Gastrocnemius medialis (tissue), 4 donors: Measurements from ENCODE around the gene CDHR4. TPM values are rescaled to one million over a fixed set of nuclear protein-coding genes. Genes with fewer than 3 reads are reported as not detected.
"Not testable (repeated sequence)": the region's sequence is repeated elsewhere in the genome, so short reads cannot be mapped to it uniquely, and the experiment has no call there.

Experiments
- ATAC-seq, 2 donors: fragments of 150-250 bp; one replicate each; pipeline ENCODE4 v1.9.1; 2016
- DNase-seq, 2 donors: peaks; one replicate each; pipeline ENCODE4 v3.0.0-alpha.2; 2019
- H3K27ac ChIP-seq, 4 donors: fragments of 200-600 bp; sonication (generic); 1 replicate in 1 of 4; 2 replicates in 3 of 4; pipeline ENCODE4 v1.5.1; 2016 to 2018; ENCODE audit warnings: mild to moderate bottlenecking in 2 of 4, moderate library complexity in 1 of 4
- H3K27me3 ChIP-seq, 3 donors: fragments of 200-600 bp; sonication (generic) in 2 of 3; 1 replicate in 1 of 3; 2 replicates in 2 of 3; pipeline versions ENCODE4 v1.5.1 to v1.6.0; 2016 to 2019; ENCODE audit warnings: mild to moderate bottlenecking in 1 of 3, moderate library complexity in 1 of 3
- H3K36me3 ChIP-seq, 2 donors: fragments of 200-600 bp; sonication (generic) in 1 of 2; one replicate each; pipeline ENCODE4 v1.5.1; 2017 to 2018
- H3K4me1 ChIP-seq, 2 donors: fragments of 200-600 bp; sonication (generic) in 1 of 2; one replicate each; pipeline ENCODE4 v1.5.1; 2016 to 2017; ENCODE audit warnings: mild to moderate bottlenecking in 2 of 2
- H3K4me3 ChIP-seq, 4 donors: fragments of 200-600 bp; sonication (generic) in 3 of 4; 1 replicate in 1 of 4; 2 replicates in 3 of 4; pipeline ENCODE4 v1.5.1; 2016 to 2019; ENCODE audit warnings: mild to moderate bottlenecking in 2 of 4
- H3K9me3 ChIP-seq, 3 donors: fragments of 200-600 bp; sonication (generic) in 2 of 3; 1 replicate in 1 of 3; 2 replicates in 2 of 3; pipeline ENCODE4 v1.5.1; 2016 to 2019
- CTCF ChIP-seq, 5 experiments: fragments of 450-650 bp in 3 of 5; fragments of 200-600 bp in 2 of 5; sonication (generic) in 2 of 5; IDR thresholded peaks in 4 of 5; conservative IDR thresholded peaks in 1 of 5; 1 replicate in 4 of 5; 2 replicates in 1 of 5; pipeline ENCODE4 v1.5.1; 2016 to 2019; ENCODE audit warnings: antibody characterized with exemption in 5 of 5, mild to moderate bottlenecking in 3 of 5, moderate library complexity in 3 of 5
- POLR2A ChIP-seq, 2 donors: fragments of 450-650 bp; IDR thresholded peaks; one replicate each; pipeline ENCODE4 v1.6.1; 2017; ENCODE audit warnings: antibody characterized with exemption in 2 of 2, mild to moderate bottlenecking in 2 of 2, moderate library complexity in 2 of 2
- in situ Hi-C, 4 donors: fragments of 200-750 bp; cut with MboI; loops; one replicate each; pipeline versions ENCODE4 v1.15.0 to v1.8.0; 2017; ENCODE audit warnings: low sequenced_read_pairs in 4 of 4
- intact Hi-C: fragments of 100-400 bp; cut with DNase I; formaldehyde crosslinking; loops from one replicate; pipeline ENCODE4 v1.15.1; 2023; ENCODE audit warnings: low total_unique reads
- total RNA-seq, 4 donors: library from RNA; depleted of rRNA; stranded (reverse); fragments of >200 nt; gene quantifications; one replicate each; pipeline versions ENCODE4 v1.1.0 to v1.2.3, GENCODE V29; 2016

CDHR4 gene
- total RNA-seq, 4 donors from 2014 or later: not detected

- Histone ChIP-seq H3K4me1 (no peaks in the 10 kb centered on the region), H3K36me3 (no peaks in the 10 kb centered on the region), H3K9me3 (no peaks in the 10 kb centered on the region), H3K27ac (no peak overlapping the region), H3K4me3 (no peak overlapping the region), H3K27me3 (no peaks in the 10 kb centered on the region)
- TF ChIP-seq CTCF (IDR thresholded peaks at IDR 0.05 in 4 of 5, conservative IDR thresholded peaks at IDR 0.05 in 1 of 5) (no peak), POLR2A (IDR thresholded peaks at IDR 0.05) (no peak)
- ATAC-seq: no peak
- DNase-seq: no peak
- intact Hi-C loops: no loop called here
- in situ Hi-C loops: loop anchor here in 1 of 4 donors (25.0 kb wide), 1 partner anchor 294 kb away; no protein-coding TSS in a partner anchor
Measured at GRCh38 chr3:49831341-49831740, 31.7 kb upstream of the CDHR4 start.

DNA sequence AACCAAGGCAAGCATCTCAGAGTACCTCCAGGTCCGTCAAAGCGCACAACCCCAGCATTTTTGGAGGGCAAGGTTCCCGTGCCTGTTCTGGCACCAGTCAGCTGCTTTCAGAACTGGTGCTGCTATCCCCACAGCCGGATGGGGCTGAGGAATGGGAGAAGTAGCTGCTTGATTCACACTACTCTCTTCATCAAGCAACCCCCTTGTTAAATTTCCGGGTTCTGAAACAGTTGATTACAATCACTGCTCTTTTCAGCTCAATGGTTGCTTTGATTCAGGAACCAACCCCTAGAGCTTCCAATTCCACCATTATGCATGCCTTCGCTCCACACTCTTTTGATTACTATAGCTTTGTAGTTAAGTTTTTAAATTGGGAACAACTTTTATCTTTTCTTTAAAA, 26.3 kb upstream of the CDHR4 start:
- no peak for TF ChIP-seq CTCF (IDR thresholded peaks at IDR 0.05 in 4 of 5, conservative IDR thresholded peaks at IDR 0.05 in 1 of 5)
- no peak for TF ChIP-seq POLR2A (IDR thresholded peaks at IDR 0.05)
- ATAC-seq (no peak), DNase-seq (no peak)
- in situ Hi-C loops (loop anchor here in 1 of 4 donors (25.0 kb wide), 1 partner anchor 289 kb away; no protein-coding TSS in a partner anchor), intact Hi-C loops (no loop called here)
- no peaks in the 10 kb centered on the region for H3K27me3 ChIP-seq
- no peaks in the 10 kb centered on the region for H3K9me3 ChIP-seq
- no peaks in the 10 kb centered on the region for H3K36me3 ChIP-seq
- no peak overlapping the region for H3K4me3 ChIP-seq
- no peaks in the 10 kb centered on the region for H3K4me1 ChIP-seq
- H3K27ac ChIP-seq: no peak overlapping the region

GRCh38 chr3:49823131-49823530, 23.5 kb upstream of the CDHR4 start:
- intact Hi-C loops, ATAC-seq, H3K36me3 ChIP-seq, H3K27ac ChIP-seq, H3K4me1 ChIP-seq, DNase-seq, H3K27me3 ChIP-seq, in situ Hi-C loops, H3K9me3 ChIP-seq, H3K4me3 ChIP-seq: not testable (repeated sequence)

DNA sequence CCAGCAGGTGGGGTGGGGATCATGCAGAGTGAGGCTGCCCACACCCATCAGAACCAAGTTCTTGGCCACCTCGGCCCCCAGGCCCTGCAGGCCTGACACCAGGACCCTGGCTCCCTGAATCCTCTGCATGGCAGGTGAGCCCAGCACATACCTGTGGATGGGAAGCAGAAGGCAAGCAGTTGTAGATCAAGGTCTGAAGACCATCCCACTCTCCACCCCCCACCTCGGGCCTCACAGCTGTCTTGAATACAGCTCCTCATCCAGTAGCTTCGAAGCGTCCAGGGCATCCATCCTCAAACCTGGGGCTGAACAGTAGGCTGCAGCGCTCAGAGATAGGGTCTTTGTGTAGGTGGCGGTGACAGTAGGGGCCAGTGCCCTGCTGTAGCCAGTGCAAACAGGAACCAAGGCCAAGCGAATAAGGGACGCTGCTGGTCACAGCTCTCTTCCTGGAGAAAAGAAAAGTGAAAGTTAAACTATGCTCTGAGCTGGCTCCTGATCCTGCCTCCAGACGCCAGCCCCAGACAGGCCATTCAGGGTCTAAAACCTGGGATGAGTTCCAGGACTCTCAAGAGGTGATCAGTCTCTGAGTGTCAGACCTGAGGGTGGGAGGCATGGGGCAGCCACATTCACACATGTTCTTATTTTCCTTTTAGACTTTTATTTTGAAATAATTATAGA, 14.0 kb upstream of the CDHR4 start, which contains the start of gene UBA7:
TSS of gene UBA7 (minus strand) at position 457 of the 678 bp plus-strand sequence. CDS start at position 291, 166 bp downstream.
- peaks cover 14 to 20% of the 10 kb centered on the region in 2 donors for H3K4me1 ChIP-seq
- peak within 1 kb of the TSS; percentile 66 to 82 (median 67) for H3K27ac ChIP-seq
- DNase-seq: no peak
- ATAC-seq: peak; percentile 68 to 93
- in situ Hi-C loops (no loop called here), intact Hi-C loops (no loop called here)
- no peaks in the 10 kb centered on the region for H3K9me3 ChIP-seq
- H3K36me3 ChIP-seq: no peaks in the 10 kb centered on the region
- H3K4me3 ChIP-seq: peak within 1 kb of the TSS; percentile 29 to 60 (median 48)
- TF ChIP-seq POLR2A (IDR thresholded peaks at IDR 0.05) (no peak), CTCF (IDR thresholded peaks at IDR 0.05 in 4 of 5, conservative IDR thresholded peaks at IDR 0.05 in 1 of 5) (no peak)
- H3K27me3 ChIP-seq: no peaks in the 10 kb centered on the region

- DNase-seq (no peak), ATAC-seq (peak in 1 of 2 donors; percentile 12)
- H3K4me1 ChIP-seq: peaks cover 14 to 20% of the 10 kb centered on the region in 2 donors
- H3K36me3 ChIP-seq: no peaks in the 10 kb centered on the region
- TF ChIP-seq CTCF (IDR thresholded peaks at IDR 0.05 in 4 of 5, conservative IDR thresholded peaks at IDR 0.05 in 1 of 5): no peak
- no peak for TF ChIP-seq POLR2A (IDR thresholded peaks at IDR 0.05)
- H3K27me3 ChIP-seq: no peaks in the 10 kb centered on the region
- intact Hi-C loops (no loop called here), in situ Hi-C loops (no loop called here)
- no peaks in the 10 kb centered on the region for H3K9me3 ChIP-seq
- peak overlapping the region; percentile 66 to 82 (median 67) for H3K27ac ChIP-seq
- peak overlapping the region; percentile 29 to 60 (median 48) for H3K4me3 ChIP-seq
Measured at GRCh38 chr3:49812916-49813496, 13.3 kb upstream of the CDHR4 start.
